Thyroid gland (tissue), 4 donors: ENCODE data around the gene ZDHHC11B.
"Not testable (repeated sequence)": the region's sequence is repeated elsewhere in the genome, so short reads cannot be mapped to it uniquely, and the experiment has no call there.

Experiments
- POLR2A ChIP-seq, 2 donors: fragments of 450-650 bp; IDR thresholded peaks; one replicate each; pipeline ENCODE4 v1.6.1; 2017; ENCODE audit warnings: antibody characterized with exemption in 2 of 2, mild to moderate bottlenecking in 2 of 2, moderate library complexity in 1 of 2
- TF ChIP-seq, protein P1 (sequence below), 6 experiments: fragments of 200-600 bp in 3 of 6; fragments of 450-650 bp in 3 of 6; sonication (generic) in 3 of 6; IDR thresholded peaks; one replicate each; pipeline ENCODE4 v1.5.1; 2016 to 2019; ENCODE audit warnings: antibody characterized with exemption in 6 of 6, mild to moderate bottlenecking in 2 of 6, inconsistent platforms in 1 of 6, moderate library complexity in 1 of 6

GRCh38 chr5:787857-788233 is 3.3 kb upstream of the ZDHHC11B start:
- TF ChIP-seq, protein P1, sequence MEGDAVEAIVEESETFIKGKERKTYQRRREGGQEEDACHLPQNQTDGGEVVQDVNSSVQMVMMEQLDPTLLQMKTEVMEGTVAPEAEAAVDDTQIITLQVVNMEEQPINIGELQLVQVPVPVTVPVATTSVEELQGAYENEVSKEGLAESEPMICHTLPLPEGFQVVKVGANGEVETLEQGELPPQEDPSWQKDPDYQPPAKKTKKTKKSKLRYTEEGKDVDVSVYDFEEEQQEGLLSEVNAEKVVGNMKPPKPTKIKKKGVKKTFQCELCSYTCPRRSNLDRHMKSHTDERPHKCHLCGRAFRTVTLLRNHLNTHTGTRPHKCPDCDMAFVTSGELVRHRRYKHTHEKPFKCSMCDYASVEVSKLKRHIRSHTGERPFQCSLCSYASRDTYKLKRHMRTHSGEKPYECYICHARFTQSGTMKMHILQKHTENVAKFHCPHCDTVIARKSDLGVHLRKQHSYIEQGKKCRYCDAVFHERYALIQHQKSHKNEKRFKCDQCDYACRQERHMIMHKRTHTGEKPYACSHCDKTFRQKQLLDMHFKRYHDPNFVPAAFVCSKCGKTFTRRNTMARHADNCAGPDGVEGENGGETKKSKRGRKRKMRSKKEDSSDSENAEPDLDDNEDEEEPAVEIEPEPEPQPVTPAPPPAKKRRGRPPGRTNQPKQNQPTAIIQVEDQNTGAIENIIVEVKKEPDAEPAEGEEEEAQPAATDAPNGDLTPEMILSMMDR (IDR thresholded peaks at IDR 0.05) = not testable (repeated sequence)
- not testable (repeated sequence) for TF ChIP-seq POLR2A (IDR thresholded peaks at IDR 0.05)
